H9 (cell line): ENCODE measurements around the gene GTPBP6. TPM values are rescaled to one million over a fixed set of nuclear protein-coding genes. Genes with fewer than 3 reads are reported as not detected.

Source experiments
- DNase-seq: peaks from one replicate; pipeline ENCODE4 v3.0.0-alpha.2; 2017
- H2AFZ ChIP-seq: one replicate; pipeline ENCODE4 v1.6.1; 2013; ENCODE audit warnings: mild to moderate bottlenecking, low read length, control low read depth, moderate library complexity
- H2AK5ac ChIP-seq: 2 replicates; pipeline ENCODE4 v1.6.1; 2013; ENCODE audit warnings: low read length, control low read depth, mixed read lengths; ENCODE audit not compliant: insufficient read length
- H2BK120ac ChIP-seq: one replicate; pipeline ENCODE4 v1.6.1; 2013; ENCODE audit warnings: low read depth, mild to moderate bottlenecking, low read length, control low read depth, inconsistent platforms; ENCODE audit not compliant: poor library complexity, severe bottlenecking
- H2BK12ac ChIP-seq: 2 replicates; pipeline ENCODE4 v1.6.1; 2013; ENCODE audit warnings: low read length, control low read depth, mixed read lengths, low read depth; ENCODE audit not compliant: insufficient read length
- H2BK15ac ChIP-seq: 2 replicates; pipeline ENCODE4 v1.6.1; 2013; ENCODE audit warnings: low read depth, low read length, control low read depth
- H2BK20ac ChIP-seq: one replicate; pipeline ENCODE4 v1.6.1; 2013; ENCODE audit warnings: low read depth, mild to moderate bottlenecking, low read length, control low read depth, inconsistent platforms; ENCODE audit not compliant: poor library complexity, severe bottlenecking
- H2BK5ac ChIP-seq: 2 replicates; pipeline ENCODE4 v1.6.1; 2013; ENCODE audit warnings: low read length, control low read depth, mixed read lengths; ENCODE audit not compliant: insufficient read length
- H3K14ac ChIP-seq: 2 replicates; pipeline ENCODE4 v1.6.1; 2013; ENCODE audit warnings: low read length, control low read depth; ENCODE audit not compliant: insufficient read depth
- H3K18ac ChIP-seq: 2 replicates; pipeline ENCODE4 v1.6.1; 2013; ENCODE audit warnings: low read depth, mild to moderate bottlenecking, mixed read lengths, low read length, control low read depth; ENCODE audit not compliant: insufficient read length
- H3K23ac ChIP-seq: 2 replicates; pipeline ENCODE4 v1.6.1; 2013; ENCODE audit warnings: low read length, control low read depth, mixed read lengths, low read depth; ENCODE audit not compliant: insufficient read length
- H3K23me2 ChIP-seq: 2 replicates; pipeline ENCODE4 v1.6.1; 2013; ENCODE audit warnings: low read depth, mild to moderate bottlenecking, mixed read lengths, low read length, control low read depth; ENCODE audit not compliant: insufficient read length, poor library complexity, severe bottlenecking
- H3K27ac ChIP-seq: 2 replicates; pipeline ENCODE4 v1.5.1; 2013; ENCODE audit warnings: low read length, control low read depth, mixed read lengths, low read depth; ENCODE audit not compliant: insufficient read length
- H3K27me3 ChIP-seq: 2 replicates; pipeline ENCODE4 v1.6.1; 2013; ENCODE audit warnings: low read length, control low read depth, inconsistent platforms; ENCODE audit not compliant: insufficient read depth
- H3K4ac ChIP-seq: 2 replicates; pipeline ENCODE4 v1.6.1; 2013; ENCODE audit warnings: low read depth, mild to moderate bottlenecking, control low read depth, inconsistent platforms, low read length, moderate library complexity
- H3K4me1 ChIP-seq: 2 replicates; pipeline ENCODE4 v1.6.1; 2013; ENCODE audit warnings: low read length, control low read depth, inconsistent platforms; ENCODE audit not compliant: insufficient read depth
- H3K4me2 ChIP-seq: 2 replicates; pipeline ENCODE4 v1.6.1; 2013; ENCODE audit warnings: low read length, control low read depth, mixed read lengths; ENCODE audit not compliant: insufficient read length, insufficient read depth
- H3K56ac ChIP-seq: 2 replicates; pipeline ENCODE4 v1.6.1; 2013; ENCODE audit warnings: low read depth, mild to moderate bottlenecking, mixed read lengths, low read length, control low read depth; ENCODE audit not compliant: insufficient read length
- H3K79me1 ChIP-seq: 2 replicates; pipeline ENCODE4 v1.6.1; 2013; ENCODE audit warnings: low read depth, mild to moderate bottlenecking, moderate library complexity, low read length, control low read depth, inconsistent platforms; ENCODE audit not compliant: insufficient read depth, poor library complexity, severe bottlenecking
- H3K79me2 ChIP-seq: 2 replicates; pipeline ENCODE4 v1.6.1; 2013; ENCODE audit warnings: low read length, control low read depth, inconsistent platforms; ENCODE audit not compliant: insufficient read depth
- H3K9ac ChIP-seq: 2 replicates; pipeline ENCODE4 v1.6.1; 2013; ENCODE audit warnings: low read length, control low read depth, mixed read lengths; ENCODE audit not compliant: insufficient read length; ENCODE audit errors: extremely low read depth
- H3K9me3 ChIP-seq: one replicate; pipeline ENCODE4 v1.6.1; 2013; ENCODE audit warnings: low read depth, low read length, inconsistent platforms; ENCODE audit not compliant: control insufficient read depth
- H3T11ph ChIP-seq: one replicate; pipeline ENCODE4 v1.6.1; 2013; ENCODE audit warnings: mild to moderate bottlenecking, low read length, control low read depth, inconsistent platforms
- H4K20me1 ChIP-seq: one replicate; pipeline ENCODE4 v1.6.1; 2013; ENCODE audit not compliant: control insufficient read depth, insufficient read length, insufficient read depth
- H4K5ac ChIP-seq: 2 replicates; pipeline ENCODE4 v1.6.1; 2013; ENCODE audit warnings: low read depth, mild to moderate bottlenecking, mixed read lengths, low read length, control low read depth; ENCODE audit not compliant: insufficient read length
- H4K8ac ChIP-seq: replicated peaks from 2 replicates; pipeline ENCODE4 v1.6.1; 2013; ENCODE audit warnings: low read length, control low read depth, mixed read lengths, low read depth; ENCODE audit not compliant: insufficient read length
- H4K91ac ChIP-seq: 2 replicates; pipeline ENCODE4 v1.6.1; 2013; ENCODE audit warnings: low read depth, mild to moderate bottlenecking, moderate library complexity, mixed read lengths, low read length, control low read depth; ENCODE audit not compliant: insufficient read length
- H3K27ac Mint-ChIP-seq, 3 experiments: 2 replicates in 2 of 3; 3 replicates in 1 of 3; pipeline ENCODE4 v1.8.0; 2020 to 2021; ENCODE audit warnings: mixed read lengths in 3 of 3, mild to moderate bottlenecking in 1 of 3, moderate library complexity in 1 of 3
- H3K27me3 Mint-ChIP-seq: 2 replicates; pipeline ENCODE4 v1.8.0; 2021; ENCODE audit warnings: low read depth, mild to moderate bottlenecking, moderate library complexity, mixed read lengths
- H3K36me3 Mint-ChIP-seq, 3 experiments: 2 replicates in 2 of 3; 3 replicates in 1 of 3; pipeline ENCODE4 v1.8.0; 2020 to 2021; ENCODE audit warnings: low read depth in 3 of 3, mixed read lengths in 3 of 3; ENCODE audit not compliant: insufficient read depth in 1 of 3
- H3K4me1 Mint-ChIP-seq, 2 experiments: 2 replicates each; pipeline ENCODE4 v1.8.0; 2020; ENCODE audit warnings: mixed read lengths in 2 of 2
- H3K4me3 Mint-ChIP-seq, 2 experiments: 2 replicates in 1 of 2; 3 replicates in 1 of 2; pipeline ENCODE4 v1.8.0; 2020 to 2021; ENCODE audit warnings: mild to moderate bottlenecking in 2 of 2, mixed read lengths in 2 of 2, moderate library complexity in 1 of 2
- H3K9me3 Mint-ChIP-seq, 2 experiments: 2 replicates in 1 of 2; 3 replicates in 1 of 2; pipeline ENCODE4 v1.8.0; 2020; ENCODE audit warnings: mild to moderate bottlenecking in 2 of 2, mixed read lengths in 2 of 2, moderate library complexity in 1 of 2
- CTCF ChIP-seq: fragments of 200-600 bp; sonication (generic); conservative IDR thresholded peaks from 3 replicates; pipeline ENCODE4 v1.8.0; 2021; ENCODE audit warnings: antibody characterized with exemption, mild to moderate bottlenecking
- WGBS: extraction: QIAGEN DNeasy Blood & Tissue Kit; methylation state at CpG from one replicate; pipeline ENCODE4 v1.1.7; 2013; ENCODE audit warnings: missing lambda C conversion rate, low lambda C conversion rate, mixed read lengths; ENCODE audit not compliant: insufficient read length; ENCODE audit errors: extremely low coverage; 5-methylcytosine and 5-hydroxymethylcytosine counted together
- total RNA-seq: library from RNA; stranded (reverse); gene quantifications from 2 replicates; pipeline ENCODE4 v1.2.1, GENCODE V29; 2021

Gene GTPBP6
- total RNA-seq, 1 experiment from 2014 or later = 64.0 TPM

DNA sequence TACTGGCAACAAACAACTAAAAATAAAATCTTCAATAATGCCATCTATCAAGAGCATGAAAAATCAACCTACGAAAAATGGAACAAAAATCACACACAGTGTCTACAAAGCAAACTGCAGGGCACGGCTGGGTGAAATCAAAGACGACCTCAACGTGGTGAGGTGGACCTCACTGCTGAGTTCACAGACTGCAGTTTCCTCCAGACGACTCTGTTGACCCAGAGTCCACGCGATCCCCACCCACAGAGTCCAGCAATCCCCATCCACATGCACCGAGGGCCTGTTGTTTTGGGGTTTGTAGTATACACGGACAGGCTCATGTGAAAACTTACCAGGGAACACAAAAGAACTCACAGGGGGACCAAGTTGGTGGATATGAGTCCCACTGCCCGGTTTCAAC lies 31.1 kb upstream of the GTPBP6 start:
- Histone ChIP-seq H3K23ac (no peak overlapping the region), H2AFZ (no peak overlapping the region), H3K79me1 (peaks cover 3% of the 10 kb centered on the region), H3K27me3 (no peaks in the 10 kb centered on the region), H3K18ac (no peak overlapping the region), H3K27ac (no peak overlapping the region), H3K79me2 (no peaks in the 10 kb centered on the region; the same call in 1 of the 2 replicates), H3T11ph (no peak overlapping the region), H4K20me1 (no peaks in the 10 kb centered on the region), H4K5ac (no peak overlapping the region), H2BK5ac (no peak overlapping the region), H3K4ac (no peak overlapping the region), H3K9me3 (no peaks in the 10 kb centered on the region), H3K14ac (no peak overlapping the region), H2BK15ac (no peak overlapping the region), H3K4me1 (no peaks in the 10 kb centered on the region), H3K23me2 (no peaks in the 10 kb centered on the region), H2AK5ac (no peak overlapping the region), H3K56ac (no peak overlapping the region), H2BK20ac (no peak overlapping the region), H2BK12ac (no peak overlapping the region), H4K91ac (no peak overlapping the region), H3K4me2 (no peak overlapping the region), H4K8ac (no peak overlapping the region), H2BK120ac (no peak overlapping the region), H3K9ac (no peak overlapping the region)
- Mint-ChIP-seq H3K27ac (peak overlapping the region; percentile 87 to 96 (median 87); a peak in 6 of 7 replicates), H3K4me1 (0 out of 4 replicates have a peak, but pooled peaks cover 0 to 3% of the 10 kb centered on the region in 2 experiments), H3K36me3 (peaks cover 10 to 48% (median 45%) of the 10 kb centered on the region in 3 experiments; a peak in 6 of 7 replicates), H3K27me3 (no peaks in the 10 kb centered on the region; the same call in 1 of the 2 replicates), H3K9me3 (no peaks in the 10 kb centered on the region), H3K4me3 (no peak overlapping the region)
- TF ChIP-seq CTCF = no peak
- WGBS = no CpG with 5 or more reads among the region's 10 CpGs
- DNase-seq = no peak
